NCI-H345 treated with DMSO at 0.1 percent for 48 hours (cell line): ENCODE results near the gene EPHB2.

ENCODE experiments used
- DNase-seq: peaks from one replicate; lab custom pipeline; 2025; ENCODE audit not compliant: unreplicated experiment; lab: John Stamatoyannopoulos, UW

EPHB2 gene

DNA sequence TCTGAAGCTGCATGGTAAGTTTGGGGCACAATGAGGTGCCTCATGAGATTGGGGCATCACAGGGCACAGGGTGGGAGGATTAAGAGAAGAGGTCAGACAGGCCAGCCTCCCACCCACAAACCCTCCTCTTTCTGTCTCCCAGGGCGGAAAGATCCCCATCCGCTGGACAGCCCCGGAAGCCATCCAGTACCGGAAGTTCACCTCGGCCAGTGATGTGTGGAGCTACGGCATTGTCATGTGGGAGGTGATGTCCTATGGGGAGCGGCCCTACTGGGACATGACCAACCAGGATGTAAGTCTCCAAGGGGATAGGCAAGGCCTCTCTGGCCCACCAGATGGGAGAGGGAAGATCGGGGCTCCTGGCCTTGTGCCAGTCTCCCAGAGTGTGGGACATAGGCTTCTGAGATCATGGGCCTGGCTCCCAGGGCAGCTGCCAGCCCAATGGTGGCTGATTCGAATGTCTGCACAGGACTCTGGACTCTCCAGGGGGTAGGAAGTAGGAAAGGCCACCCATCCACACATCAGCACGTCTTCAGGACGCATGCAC lies 198.3 kb downstream of the EPHB2 start:
- DNase-seq = no peak

DNA sequence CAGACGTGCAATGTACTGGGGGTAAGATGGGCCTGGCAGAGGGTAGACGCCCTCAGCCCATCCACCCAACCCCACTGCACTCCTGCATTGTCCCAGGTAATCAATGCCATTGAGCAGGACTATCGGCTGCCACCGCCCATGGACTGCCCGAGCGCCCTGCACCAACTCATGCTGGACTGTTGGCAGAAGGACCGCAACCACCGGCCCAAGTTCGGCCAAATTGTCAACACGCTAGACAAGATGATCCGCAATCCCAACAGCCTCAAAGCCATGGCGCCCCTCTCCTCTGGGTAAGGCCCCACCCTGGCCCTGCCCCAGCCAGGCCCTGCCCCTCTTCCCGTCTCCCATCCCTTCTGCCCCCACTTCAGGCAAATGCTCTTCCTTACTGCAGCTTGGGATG lies 199.6 kb downstream of the EPHB2 start:
- DNase-seq = no peak

DNA sequence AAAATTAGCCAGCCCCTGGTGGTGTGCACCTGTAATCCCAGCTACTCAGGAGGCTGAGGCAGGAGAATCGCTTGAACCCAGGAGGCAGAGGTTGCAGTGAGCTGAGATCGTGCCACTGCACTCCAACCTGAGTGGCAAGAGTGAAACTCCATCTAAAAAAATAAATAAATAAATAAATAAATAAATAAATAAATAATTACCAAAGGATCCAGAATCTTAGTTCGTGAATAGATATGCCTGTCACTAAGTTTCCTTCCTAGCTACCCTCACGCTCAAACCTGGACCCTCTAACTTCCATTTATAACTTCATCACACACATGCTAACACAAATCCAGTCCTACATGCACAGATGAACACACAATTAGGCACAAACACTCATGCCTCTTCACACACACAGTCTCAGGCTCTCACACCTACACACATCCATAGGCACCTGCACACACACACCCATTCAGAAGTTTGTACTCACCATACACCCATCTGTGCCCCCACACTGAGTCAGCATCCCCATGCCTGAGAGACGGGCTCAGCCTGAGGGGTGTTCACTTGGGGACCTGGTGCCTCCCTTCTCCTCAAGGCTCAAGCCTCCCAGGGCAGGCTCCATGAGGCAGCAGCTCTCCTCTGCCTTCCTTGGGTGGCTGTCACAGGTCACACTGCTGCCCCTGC lies 200.5 kb downstream of the EPHB2 start:
- no peak for DNase-seq

DNA sequence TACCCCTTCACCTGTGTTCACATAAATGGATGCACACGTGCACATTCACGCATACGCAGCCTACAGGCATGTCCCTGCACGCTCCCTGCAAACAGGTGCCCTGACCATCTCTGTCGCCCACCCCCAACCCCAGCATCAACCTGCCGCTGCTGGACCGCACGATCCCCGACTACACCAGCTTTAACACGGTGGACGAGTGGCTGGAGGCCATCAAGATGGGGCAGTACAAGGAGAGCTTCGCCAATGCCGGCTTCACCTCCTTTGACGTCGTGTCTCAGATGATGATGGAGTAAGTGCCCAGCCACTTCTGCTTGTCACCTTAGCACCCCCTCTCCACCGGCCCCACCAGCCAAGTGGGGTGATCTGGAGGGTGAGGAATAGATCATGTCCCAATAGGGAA lies 201.7 kb downstream of the EPHB2 start:
- no peak for DNase-seq

- no peak for DNase-seq
Observed at GRCh38 chr1:22913421-22914141, 202.9 kb downstream of the EPHB2 start.

DNA sequence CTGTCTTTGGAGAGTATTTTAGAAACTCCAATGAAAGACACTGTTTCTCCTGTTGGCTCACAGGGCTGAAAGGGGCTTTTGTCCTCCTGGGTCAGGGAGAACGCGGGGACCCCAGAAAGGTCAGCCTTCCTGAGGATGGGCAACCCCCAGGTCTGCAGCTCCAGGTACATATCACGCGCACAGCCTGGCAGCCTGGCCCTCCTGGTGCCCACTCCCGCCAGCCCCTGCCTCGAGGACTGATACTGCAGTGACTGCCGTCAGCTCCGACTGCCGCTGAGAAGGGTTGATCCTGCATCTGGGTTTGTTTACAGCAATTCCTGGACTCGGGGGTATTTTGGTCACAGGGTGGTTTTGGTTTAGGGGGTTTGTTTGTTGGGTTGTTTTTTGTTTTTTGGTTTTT lies 203.5 kb downstream of the EPHB2 start:
- DNase-seq = no peak

DNA sequence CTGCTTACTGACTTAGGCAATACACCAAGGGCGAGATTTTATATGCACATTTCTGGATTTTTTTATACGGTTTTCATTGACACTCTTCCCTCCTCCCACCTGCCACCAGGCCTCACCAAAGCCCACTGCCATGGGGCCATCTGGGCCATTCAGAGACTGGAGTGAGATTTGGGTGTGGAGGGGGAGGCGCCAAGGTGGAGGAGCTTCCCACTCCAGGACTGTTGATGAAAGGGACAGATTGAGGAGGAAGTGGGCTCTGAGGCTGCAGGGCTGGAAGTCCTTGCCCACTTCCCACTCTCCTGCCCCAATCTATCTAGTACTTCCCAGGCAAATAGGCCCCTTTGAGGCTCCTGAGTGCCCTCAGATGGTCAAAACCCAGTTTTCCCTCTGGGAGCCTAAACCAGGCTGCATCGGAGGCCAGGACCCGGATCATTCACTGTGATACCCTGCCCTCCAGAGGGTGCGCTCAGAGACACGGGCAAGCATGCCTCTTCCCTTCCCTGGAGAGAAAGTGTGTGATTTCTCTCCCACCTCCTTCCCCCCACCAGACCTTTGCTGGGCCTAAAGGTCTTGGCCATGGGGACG lies 204.1 kb downstream of the EPHB2 start:
- no peak for DNase-seq

GRCh38 chr1:22915231-22915630 lies 204.6 kb downstream of the EPHB2 start:
- no peak for DNase-seq

- peak; percentile 25 for DNase-seq
Observed at GRCh38 chr1:22915816-22916470, 205.3 kb downstream of the EPHB2 start.

- DNase-seq = peak; percentile 79
Observed at GRCh38 chr1:22916471-22916820, 205.8 kb downstream of the EPHB2 start.

DNA sequence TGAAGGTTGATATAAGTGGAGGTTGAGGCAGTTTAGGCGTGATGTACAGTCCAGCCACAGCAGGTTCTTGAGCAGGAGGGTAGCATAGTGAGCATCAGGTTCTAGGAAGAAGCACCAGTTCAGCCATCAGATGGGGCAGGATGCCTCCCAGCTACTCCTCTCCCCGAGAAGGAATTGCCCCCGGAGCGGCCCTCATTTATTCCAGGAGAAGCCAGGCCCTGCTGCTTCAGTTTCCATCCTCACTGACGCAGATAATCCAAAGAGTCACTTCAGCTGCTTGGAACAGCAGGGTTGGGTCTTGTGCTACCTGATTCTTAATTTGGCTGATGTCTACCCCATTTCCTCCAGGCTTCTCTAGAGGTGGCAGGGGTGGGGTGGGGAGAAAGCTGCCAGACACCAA lies 207.3 kb downstream of the EPHB2 start:
- DNase-seq = no peak

- DNase-seq = no peak
Observed at GRCh38 chr1:22918644-22919043, 208.0 kb downstream of the EPHB2 start.

DNA sequence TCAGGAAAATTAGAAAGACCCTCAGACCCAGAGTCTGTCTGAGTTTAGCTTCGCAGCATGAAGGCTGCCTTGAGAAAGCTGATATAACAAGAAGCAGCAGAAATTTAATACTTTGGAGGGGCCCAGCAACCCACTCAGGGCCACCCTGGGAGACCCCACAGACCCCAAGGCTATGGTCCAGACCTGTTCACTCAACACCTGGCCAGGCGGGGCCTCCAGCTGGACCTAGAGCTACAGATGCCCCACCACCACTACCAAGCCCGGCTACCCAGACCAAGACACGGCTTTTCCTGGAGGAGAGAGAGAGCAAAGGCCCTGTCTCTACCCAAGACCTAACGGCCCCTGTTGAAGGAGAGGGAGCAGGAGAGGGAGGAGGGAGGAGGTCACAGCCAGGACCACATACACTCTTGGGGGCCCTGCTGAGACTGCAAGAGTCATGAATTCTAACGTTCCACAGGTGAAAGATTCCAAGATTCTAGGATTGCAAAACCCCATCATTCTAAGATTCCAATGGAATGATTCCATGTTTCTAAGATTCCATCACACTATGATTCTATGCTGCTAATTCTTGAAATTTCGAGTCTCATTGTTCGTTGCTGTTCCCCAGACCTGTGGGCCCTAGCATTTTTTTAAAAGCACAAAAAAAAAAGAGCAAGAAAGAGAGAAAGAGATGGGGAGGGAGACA lies 208.8 kb downstream of the EPHB2 start:
- no peak for DNase-seq

GRCh38 chr1:22920026-22920733 lies 209.5 kb downstream of the EPHB2 start:
- DNase-seq = no peak

DNA sequence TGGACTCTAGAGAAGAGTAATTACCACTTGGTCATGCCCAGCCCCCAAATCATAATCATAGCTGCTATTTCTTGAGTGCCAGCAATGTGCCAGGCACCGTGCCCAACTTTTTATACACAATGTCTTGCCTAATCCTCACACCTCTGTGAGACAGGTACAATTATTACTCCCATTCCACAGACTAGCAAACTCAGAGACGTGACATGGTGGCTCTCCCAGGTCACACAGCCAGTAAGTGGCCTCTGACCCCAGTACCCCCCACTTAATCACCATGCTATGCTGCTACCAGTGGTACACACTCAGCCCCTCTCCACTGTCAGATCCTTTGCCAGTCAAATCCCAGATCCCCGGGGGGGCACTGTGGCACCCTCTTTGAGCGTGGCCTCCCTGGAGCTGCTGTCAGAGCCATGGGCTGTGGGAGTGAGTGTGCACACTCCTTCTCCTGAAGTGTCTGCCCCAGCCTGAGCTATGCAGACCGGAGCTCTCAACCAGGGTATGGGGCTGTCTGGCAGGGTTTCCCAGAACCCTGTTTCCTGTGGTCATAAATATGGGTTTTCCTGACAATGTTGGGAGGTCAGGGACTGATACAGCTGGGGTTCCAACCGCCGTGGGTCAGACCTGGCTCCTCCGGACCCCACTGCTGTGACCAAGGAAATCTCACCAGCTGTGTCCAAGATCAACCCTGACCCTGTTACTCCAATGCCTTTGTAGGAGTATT lies 210.3 kb downstream of the EPHB2 start:
- DNase-seq = no peak

- DNase-seq = no peak
Observed at GRCh38 chr1:22921452-22922126, 210.9 kb downstream of the EPHB2 start.

GRCh38 chr1:22922640-22923039 lies 212.0 kb downstream of the EPHB2 start:
- no peak for DNase-seq

GRCh38 chr1:22925111-22925510 lies 214.5 kb downstream of the EPHB2 start:
- no peak for DNase-seq

- DNase-seq = peak; percentile 13
Observed at GRCh38 chr1:22930240-22930912, 219.7 kb downstream of the EPHB2 start.
